ENCODE data around the gene BCL11B.

The BCL11B gene

GRCh38 chr14:99156814-99157213, 115.2 kb downstream of the BCL11B start:
- ATAC-seq = no peak
- no peak for TF ChIP-seq CSDC2 (CRISPR knock-in tag; IDR thresholded peaks at IDR 0.05)
- TF ChIP-seq PPARA (CRISPR knock-in tag; IDR thresholded peaks at IDR 0.05; ENCODE audit: borderline replicate concordance) = no peak
- no peak for TF ChIP-seq GLIS3 (CRISPR knock-in tag; IDR thresholded peaks at IDR 0.05)
- no peak for TF ChIP-seq SNAI2 (CRISPR knock-in tag; IDR thresholded peaks at IDR 0.05)
- no peak for TF ChIP-seq ZFP3 (CRISPR knock-in tag; IDR thresholded peaks at IDR 0.05)
- TF ChIP-seq ZC3H10 (CRISPR knock-in tag; IDR thresholded peaks at IDR 0.05) = no peak
- no peak for TF ChIP-seq POU6F1 (CRISPR knock-in tag; IDR thresholded peaks at IDR 0.05; ENCODE audit: borderline replicate concordance, low read depth)
- TF ChIP-seq ZNF565 (CRISPR knock-in tag; conservative IDR thresholded peaks at IDR 0.05; ENCODE audit: low read depth) = no peak
- TF ChIP-seq OSR1 (CRISPR knock-in tag; IDR thresholded peaks at IDR 0.05) = no peak
- TF ChIP-seq PATZ1 (CRISPR knock-in tag; IDR thresholded peaks at IDR 0.05; ENCODE audit: borderline replicate concordance) = no peak
- TF ChIP-seq TCF4 (CRISPR knock-in tag; IDR thresholded peaks at IDR 0.05; ENCODE audit: borderline replicate concordance) = no peak
- TF ChIP-seq ARNTL (CRISPR knock-in tag; IDR thresholded peaks at IDR 0.05; ENCODE audit: borderline replicate concordance, low read depth) = no peak
- TF ChIP-seq RARB (CRISPR knock-in tag; IDR thresholded peaks at IDR 0.05) = no peak
- no peak for TF ChIP-seq TSHZ2 (CRISPR knock-in tag; IDR thresholded peaks at IDR 0.05)
- no peak for TF ChIP-seq ZNF8 (CRISPR knock-in tag; IDR thresholded peaks at IDR 0.05)
- no peak for TF ChIP-seq CSRNP3 (CRISPR knock-in tag; IDR thresholded peaks at IDR 0.05)
- no peak for TF ChIP-seq BACH2 (CRISPR knock-in tag; IDR thresholded peaks at IDR 0.05; ENCODE audit: borderline replicate concordance)
- TF ChIP-seq ESRRG (CRISPR knock-in tag; IDR thresholded peaks at IDR 0.05) = no peak
- no peak for TF ChIP-seq ZNF70 (CRISPR knock-in tag; IDR thresholded peaks at IDR 0.05)
- TF ChIP-seq ZFP30 (CRISPR knock-in tag; IDR thresholded peaks at IDR 0.05) = no peak

- no peak for ATAC-seq
Observed at GRCh38 chr14:99156090-99156425, 115.9 kb downstream of the BCL11B start.

More at GRCh38 chr14:99156090-99156425, 115.9 kb downstream of the BCL11B start:
- no peak for TF ChIP-seq ZNF70 (CRISPR knock-in tag; IDR thresholded peaks at IDR 0.05)
- TF ChIP-seq ZNF8 (CRISPR knock-in tag; IDR thresholded peaks at IDR 0.05) = no peak
- TF ChIP-seq PPARA (CRISPR knock-in tag; IDR thresholded peaks at IDR 0.05; ENCODE audit: borderline replicate concordance) = no peak
- no peak for TF ChIP-seq CSRNP3 (CRISPR knock-in tag; IDR thresholded peaks at IDR 0.05)
- no peak for TF ChIP-seq ARNTL (CRISPR knock-in tag; IDR thresholded peaks at IDR 0.05; ENCODE audit: borderline replicate concordance, low read depth)
- no peak for TF ChIP-seq OSR1 (CRISPR knock-in tag; IDR thresholded peaks at IDR 0.05)
- no peak for TF ChIP-seq ISL1 (CRISPR knock-in tag; IDR thresholded peaks at IDR 0.05)
- no peak for TF ChIP-seq GLIS3 (CRISPR knock-in tag; IDR thresholded peaks at IDR 0.05)
- no peak for TF ChIP-seq CSDC2 (CRISPR knock-in tag; IDR thresholded peaks at IDR 0.05)
- no peak for TF ChIP-seq TCF4 (CRISPR knock-in tag; IDR thresholded peaks at IDR 0.05; ENCODE audit: borderline replicate concordance)
- TF ChIP-seq ZNF565 (CRISPR knock-in tag; conservative IDR thresholded peaks at IDR 0.05; ENCODE audit: low read depth) = no peak
- no peak for TF ChIP-seq POU6F1 (CRISPR knock-in tag; IDR thresholded peaks at IDR 0.05; ENCODE audit: borderline replicate concordance, low read depth)
- TF ChIP-seq TSHZ2 (CRISPR knock-in tag; IDR thresholded peaks at IDR 0.05) = no peak
- no peak for TF ChIP-seq SNAI2 (CRISPR knock-in tag; IDR thresholded peaks at IDR 0.05)
- no peak for TF ChIP-seq ZFP30 (CRISPR knock-in tag; IDR thresholded peaks at IDR 0.05)
- no peak for TF ChIP-seq ZC3H10 (CRISPR knock-in tag; IDR thresholded peaks at IDR 0.05)
- no peak for TF ChIP-seq CREB5 (CRISPR knock-in tag; IDR thresholded peaks at IDR 0.05; ENCODE audit: low read depth)
- no peak for TF ChIP-seq ZFP3 (CRISPR knock-in tag; IDR thresholded peaks at IDR 0.05)
- TF ChIP-seq ESRRG (CRISPR knock-in tag; IDR thresholded peaks at IDR 0.05) = no peak
